Activated T-cell treated with anti-CD3 and anti-CD28 coated beads for 4 hours (primary cell): ENCODE results near the gene DIS3L.
"Not testable (repeated sequence)": the region's sequence is repeated elsewhere in the genome, so short reads cannot be mapped to it uniquely, and the experiment has no call there.

Experiments used
- DNase-seq: peaks from one replicate; pipeline ENCODE4 v3.0.0-alpha.2; 2020

The DIS3L gene

GRCh38 chr15:66278056-66278455 lies 15.3 kb upstream of the DIS3L start:
- DNase-seq = no peak

DNA sequence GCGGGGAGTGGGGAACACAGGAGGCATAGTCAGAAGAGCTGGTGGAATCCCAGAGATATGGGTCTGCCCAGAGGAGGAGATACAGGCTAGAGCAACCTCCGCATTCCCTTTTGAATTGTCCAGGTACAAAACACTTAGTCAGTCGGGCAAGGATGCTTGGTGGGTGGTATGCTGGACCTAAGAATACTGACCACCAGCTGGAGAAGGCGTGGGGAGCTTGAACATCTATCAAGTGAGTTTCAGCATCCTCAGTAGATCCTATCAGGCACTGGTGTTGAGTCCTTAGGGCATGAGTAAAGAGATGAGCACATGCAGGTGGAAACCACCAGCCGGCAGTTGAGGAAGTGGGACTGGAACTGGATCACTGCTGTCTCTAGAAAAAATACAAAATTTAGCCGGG lies 14.7 kb upstream of the DIS3L start:
- no peak for DNase-seq

DNA sequence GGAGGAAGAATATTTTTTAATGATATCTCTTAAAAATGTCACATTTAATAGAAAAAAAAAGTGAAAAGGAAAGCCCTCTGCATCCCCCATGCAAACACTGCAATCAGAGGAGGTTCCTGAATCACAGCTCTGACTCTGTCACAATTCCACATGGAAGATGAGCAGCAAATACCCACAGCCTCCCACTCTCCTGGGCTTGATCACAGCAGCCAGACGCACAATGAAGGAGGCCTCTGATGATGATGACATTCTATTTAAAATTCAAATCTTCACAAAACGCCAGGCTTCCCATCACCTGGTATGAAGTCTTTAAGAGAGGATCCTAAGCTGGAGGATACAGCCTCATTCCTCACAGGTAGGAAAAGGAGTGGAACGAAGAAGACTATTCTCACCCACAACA lies 9.1 kb upstream of the DIS3L start:
- no peak for DNase-seq

DNA sequence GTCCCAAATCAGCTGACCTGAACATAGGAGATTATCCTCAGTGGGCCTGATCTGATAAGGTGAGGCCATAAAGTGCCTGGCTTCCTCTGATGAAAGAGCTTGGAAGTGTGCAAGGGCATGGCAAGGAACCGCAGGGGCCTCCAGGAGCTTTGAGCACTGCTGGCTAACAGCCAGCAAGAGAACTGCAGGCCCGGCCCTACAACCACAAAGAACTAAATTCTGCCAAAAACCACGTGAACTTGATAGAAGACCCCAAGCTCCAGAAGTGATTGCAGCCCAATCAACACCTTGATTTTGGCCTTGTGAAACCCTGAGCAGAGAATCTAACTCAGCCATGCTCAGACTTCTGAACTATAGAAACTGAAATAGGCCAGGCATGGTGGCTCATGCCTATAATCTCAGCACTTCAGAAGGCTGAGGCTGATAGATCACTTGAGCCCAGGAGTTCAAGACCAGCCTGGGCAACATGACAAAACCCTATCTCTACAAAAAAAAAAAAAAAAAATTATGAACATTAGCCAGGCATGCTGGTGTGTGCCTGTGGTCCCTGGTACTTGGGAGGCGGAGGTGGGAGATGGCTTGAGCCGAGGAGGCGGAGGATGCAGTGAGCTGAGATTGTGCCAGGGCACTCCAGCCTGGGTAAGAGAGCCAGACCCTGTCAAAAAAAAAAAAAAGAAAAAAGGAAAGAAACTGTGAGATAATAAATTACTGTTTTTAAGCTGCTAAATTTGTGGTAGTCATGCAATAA lies 7.7 kb upstream of the DIS3L start:
- no peak for DNase-seq

DNA sequence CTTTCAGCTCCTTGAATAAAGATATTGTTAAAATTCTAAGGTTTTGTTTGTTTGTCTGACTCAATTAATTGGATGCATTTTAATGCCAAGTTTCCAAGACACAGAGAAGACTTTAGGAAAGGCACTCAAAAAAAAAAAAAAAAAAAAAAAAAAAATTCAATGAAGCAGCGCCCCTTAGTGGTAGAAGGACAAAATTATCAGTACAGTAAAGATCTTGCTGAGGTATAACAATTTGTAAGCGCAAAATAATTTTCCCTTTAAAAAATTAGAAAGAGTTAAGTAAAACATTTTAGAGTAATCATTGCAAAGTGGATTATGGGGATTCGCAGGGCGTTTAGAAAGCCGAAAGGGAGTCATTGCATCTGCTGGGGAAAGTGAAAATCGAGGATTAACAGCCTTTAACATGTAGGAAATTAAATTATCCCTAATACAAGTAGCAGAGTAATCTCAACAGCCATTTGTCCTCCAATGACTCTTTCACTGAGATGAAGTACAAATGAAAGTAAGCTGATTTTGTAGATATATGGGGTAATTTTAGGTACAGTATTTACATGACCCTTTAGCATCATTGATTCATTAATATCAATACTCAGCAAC lies 5.8 kb upstream of the DIS3L start:
- no peak for DNase-seq

- DNase-seq = no peak
Measured at GRCh38 chr15:66288093-66288492, 5.3 kb upstream of the DIS3L start.

- no peak for DNase-seq
Measured at GRCh38 chr15:66288551-66289185, 4.7 kb upstream of the DIS3L start.

DNA sequence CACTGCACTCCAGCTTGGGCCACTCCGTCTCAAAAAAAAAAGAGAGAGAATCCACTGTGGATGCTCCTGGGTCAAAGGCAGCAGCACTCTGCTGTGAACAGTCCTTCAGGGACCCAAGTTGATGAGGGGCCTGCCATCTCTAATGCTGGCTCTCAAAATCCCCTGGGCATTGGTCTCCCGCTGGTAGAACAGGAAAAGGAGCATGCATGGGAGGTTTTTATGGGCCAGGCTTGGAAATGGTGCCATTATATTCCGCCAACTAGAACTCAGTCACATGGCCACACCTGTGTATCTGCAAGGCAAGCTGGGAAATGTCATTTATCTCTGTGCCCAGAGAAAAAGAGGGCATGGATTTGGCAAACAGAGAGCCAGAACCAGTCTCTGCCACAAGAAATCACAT lies 3.4 kb upstream of the DIS3L start:
- DNase-seq = no peak

DNA sequence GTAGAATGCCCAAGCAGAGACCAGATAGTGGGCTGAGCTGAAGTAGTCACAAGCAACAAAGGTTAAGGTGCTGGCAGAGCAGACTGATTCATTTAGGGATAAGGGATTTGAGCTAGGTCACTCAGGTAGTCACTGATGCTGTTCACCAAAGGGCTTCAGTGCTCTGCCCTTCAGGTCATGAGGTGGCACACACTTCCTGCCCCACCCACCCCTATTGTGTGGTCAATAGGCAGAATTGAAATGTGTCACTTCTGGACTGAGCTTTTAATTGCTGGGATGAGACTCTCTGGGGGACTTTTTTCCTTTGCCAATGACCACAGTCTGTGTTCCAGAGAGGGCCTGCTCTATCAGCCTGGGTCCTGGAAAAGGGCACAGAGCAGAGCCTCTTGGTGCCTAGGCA lies 2.9 kb upstream of the DIS3L start:
- no peak for DNase-seq

DNA sequence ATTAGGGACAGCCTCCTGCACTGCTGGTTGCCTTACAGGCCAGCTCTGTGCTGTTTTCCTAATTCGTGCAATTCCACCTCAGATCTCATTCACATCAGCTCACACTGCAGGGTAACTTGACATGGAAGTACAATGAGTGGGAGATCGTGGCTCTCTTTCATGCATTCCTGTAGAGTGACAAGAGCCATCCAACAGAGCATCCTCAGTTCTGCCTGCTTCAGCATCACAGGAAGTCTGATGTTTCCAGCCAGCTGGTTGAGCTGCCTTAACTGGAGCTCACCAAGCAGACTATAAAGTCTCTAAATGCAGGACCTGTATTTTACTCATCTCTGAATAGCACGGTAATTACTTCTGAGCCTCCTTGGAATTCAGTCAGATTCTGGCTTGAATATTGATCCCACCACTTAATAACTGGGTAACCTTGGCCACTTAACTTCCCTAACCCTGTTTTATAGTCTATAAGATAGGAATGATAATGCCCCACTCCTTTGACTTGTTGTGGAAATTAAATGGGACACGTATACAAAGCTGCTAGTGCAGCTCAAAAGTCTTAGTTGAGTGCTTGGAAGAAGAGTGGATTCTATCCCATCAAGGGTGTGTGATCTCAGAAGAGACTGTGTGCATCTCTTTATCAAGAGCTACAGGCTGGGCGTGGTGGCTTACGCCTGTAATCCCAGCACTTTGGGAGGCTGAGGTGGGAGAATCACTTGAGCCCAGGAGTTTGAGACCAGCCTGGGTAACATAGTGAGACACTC lies 1.4 kb upstream of the DIS3L start:
- no peak for DNase-seq

- DNase-seq = no peak
Measured at GRCh38 chr15:66292571-66293418, 573 bp upstream of the DIS3L start.

GRCh38 chr15:66294157-66294931 lies 976 bp downstream of the DIS3L start:
- peak; percentile 21 for DNase-seq

DNA sequence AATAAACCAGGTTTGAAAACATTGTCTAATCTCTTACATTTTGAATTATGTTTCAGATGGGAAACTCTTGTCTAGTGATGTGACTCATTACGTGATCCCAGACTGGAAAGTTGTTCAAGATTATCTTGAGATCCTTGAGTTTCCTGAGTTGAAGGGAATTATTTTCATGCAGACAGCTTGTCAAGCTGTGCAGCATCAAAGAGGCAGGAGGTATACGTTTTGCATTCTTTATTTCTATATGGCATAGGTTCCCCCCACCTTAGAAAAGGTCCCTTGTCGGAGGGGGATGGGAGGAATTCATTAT lies 1.5 kb downstream of the DIS3L start:
- DNase-seq = no peak

DNA sequence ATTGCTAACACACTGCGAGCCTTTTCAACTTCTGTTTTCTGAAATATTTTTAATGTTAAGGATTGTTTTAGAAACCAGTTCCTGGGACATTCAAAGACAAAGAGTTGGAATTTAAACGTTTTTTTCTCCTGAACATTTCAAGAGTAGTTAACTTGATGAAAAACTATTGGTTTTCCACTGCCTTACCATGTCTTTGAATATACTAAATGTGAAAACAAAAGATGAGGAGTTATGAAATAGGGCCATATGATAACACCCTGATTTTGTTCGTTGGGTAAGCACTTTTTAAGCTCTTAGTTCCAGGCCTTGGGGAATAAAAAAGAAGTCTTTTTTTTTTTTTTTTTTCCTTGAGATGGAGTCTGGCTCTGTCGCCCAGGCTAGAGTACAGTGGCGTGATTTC lies 2.8 kb downstream of the DIS3L start:
- DNase-seq = no peak

- DNase-seq = no peak
Measured at GRCh38 chr15:66298803-66299251, 5.5 kb downstream of the DIS3L start.

DNA sequence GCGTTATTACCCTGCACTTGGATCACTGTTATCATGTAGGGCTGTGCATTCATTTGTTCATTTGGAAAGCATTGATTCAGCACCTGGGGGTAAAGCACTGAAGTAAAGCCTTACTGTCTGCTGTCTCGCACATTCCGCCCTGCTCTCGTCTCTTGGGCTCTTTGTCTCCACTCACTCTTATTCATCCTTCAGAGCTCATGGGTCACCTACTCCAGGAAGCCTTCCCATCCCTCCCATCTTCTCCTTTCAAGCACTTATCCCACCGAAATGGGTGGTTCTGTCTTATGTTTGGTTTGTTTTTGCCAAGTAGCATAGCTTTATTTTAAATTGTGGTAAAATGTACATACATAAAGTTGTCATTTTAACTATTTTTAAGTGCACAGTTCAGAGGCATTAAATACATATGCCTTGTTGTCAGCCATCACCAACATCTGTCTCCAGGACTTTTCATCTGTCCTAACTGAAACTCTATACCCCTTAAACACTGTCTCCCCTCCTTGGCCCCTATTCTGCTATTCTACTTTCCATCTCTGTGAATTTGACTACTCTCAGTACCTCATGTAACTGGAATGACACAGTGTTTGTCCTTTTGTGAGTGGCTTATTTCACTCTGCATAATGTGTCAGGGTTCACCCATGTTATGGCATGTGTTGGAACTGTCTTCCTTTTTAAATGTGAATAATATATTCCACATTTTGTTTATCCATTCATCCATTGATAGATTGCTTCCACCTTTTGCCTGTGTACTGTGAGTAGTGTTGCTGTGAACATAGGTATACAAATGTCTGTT lies 9.3 kb downstream of the DIS3L start:
- no peak for DNase-seq

- not testable (repeated sequence) for DNase-seq
Measured at GRCh38 chr15:66304425-66304824, 11.1 kb downstream of the DIS3L start.

GRCh38 chr15:66306381-66306780 lies 13.0 kb downstream of the DIS3L start:
- no peak for DNase-seq

DNA sequence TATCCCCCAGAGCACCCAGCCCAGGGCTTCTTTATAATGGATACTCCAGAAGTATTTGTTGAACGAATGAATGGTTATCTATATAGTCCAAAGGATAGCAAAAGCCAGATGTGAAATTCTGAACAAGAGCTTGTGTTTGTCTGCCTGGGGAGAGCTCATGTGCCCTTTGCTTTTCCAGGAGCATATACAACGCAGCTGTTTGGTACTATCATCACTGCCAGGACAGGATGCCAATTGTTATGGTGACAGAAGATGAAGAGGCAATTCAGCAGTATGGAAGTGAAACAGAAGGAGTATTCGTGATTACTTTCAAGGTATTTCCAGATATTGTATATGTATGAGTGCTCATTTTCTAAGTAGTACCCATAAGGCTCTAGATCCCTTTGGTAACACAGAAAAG lies 15.2 kb downstream of the DIS3L start:
- no peak for DNase-seq

DNA sequence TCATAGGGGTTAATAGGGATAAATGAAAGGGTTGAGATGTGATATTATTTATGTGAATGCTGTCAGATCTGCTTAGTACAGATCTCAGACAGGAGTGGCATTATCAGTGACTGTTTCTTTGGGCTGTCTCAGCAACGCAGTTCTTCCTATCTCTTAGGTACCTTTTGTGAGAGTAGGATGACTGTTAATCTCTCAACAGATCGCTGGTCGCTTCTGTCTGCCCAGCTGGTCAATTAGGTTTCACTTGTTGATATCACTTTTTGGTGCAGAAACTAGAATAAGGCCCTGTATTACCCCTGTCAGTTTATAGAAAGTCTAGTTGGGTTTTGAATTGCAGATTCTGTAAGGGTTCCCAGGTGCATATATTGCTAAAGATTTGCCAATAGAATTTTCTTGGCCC lies 16.5 kb downstream of the DIS3L start:
- DNase-seq = no peak

DNA sequence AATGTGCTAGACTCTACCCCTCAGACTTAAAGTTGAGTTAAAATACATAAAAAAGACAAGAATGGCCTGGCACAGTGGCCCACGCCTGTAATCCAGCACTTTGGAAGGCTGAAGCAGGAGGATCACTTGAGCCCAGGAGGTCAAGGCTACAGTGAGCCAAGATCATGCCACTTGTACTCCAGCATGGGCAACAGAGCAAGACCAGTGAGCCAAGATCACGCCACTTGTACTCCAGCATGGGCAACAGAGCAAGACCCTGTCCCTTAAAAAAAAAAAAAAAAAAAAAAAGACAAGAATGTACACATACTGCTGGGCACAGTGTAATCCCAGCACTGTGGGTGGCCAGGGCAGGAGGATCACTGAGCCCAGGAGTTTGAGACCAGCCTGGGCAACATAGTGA lies 17.4 kb downstream of the DIS3L start:
- DNase-seq = no peak
